ENCODE data around the gene HCFC1R1. TPM values are rescaled to one million over a fixed set of nuclear protein-coding genes. Genes with fewer than 3 reads are reported as not detected.

HCFC1R1 gene
- total and polyA plus RNA-seq, 2 experiments from 2014 or later, result 30.2 to 192 TPM

GRCh38 chr16:3036726-3037315, 13.1 kb upstream of the HCFC1R1 start, which contains the start of gene BICDL2:
Gene BICDL2, minus strand, starts transcription at chr16:3036944. Its CDS starts 1,448 bp downstream, at chr16:3035496.
- Histone ChIP-seq H3K4me3 (peak within 1 kb of the TSS; percentile 84), H3K36me3 (ENCODE audit: insufficient read depth) (no peaks in the 10 kb centered on the region), H3K79me2 (replicated peaks; ENCODE audit: insufficient read depth) (no peaks in the 10 kb centered on the region), H4K20me1 (replicated peaks; ENCODE audit: insufficient read depth) (peaks cover 11% of the 10 kb centered on the region), H3K9me2 (ENCODE audit: insufficient read depth) (no peaks in the 10 kb centered on the region), H3F3A (replicated peaks; ENCODE audit: low read depth) (peaks cover 22% of the 10 kb centered on the region; the same call in 1 of the 2 replicates), H3K4me2 (peak within 1 kb of the TSS; percentile 96), H2AFZ (no peak within 1 kb of the TSS), H3K27ac (ENCODE audit: low read depth) (no peak within 1 kb of the TSS), H3K4me1 (ENCODE audit: insufficient read depth) (peaks cover 24% of the 10 kb centered on the region; the same call in 1 of the 2 replicates), H3K27me3 (ENCODE audit: insufficient read depth) (no peaks in the 10 kb centered on the region)
- Mint-ChIP-seq H3K36me3 (ENCODE audit: low read depth) (peaks cover 22% of the 10 kb centered on the region), H3K27ac (no peak within 1 kb of the TSS; the same call in 1 of the 2 replicates), H3K4me1 (peaks cover 30% of the 10 kb centered on the region), H3K4me3 (peak within 1 kb of the TSS; percentile 81), H3K9me3 (peaks cover 4% of the 10 kb centered on the region; the same call in 2 of the 3 replicates), H3K27me3 (ENCODE audit: insufficient read depth, low read depth, poor library complexity) (peaks cover 19% of the 10 kb centered on the region)
- ATAC-seq, result peak; percentile 82
- peak; percentile 93 for DNase-seq (ENCODE audit: low spot score)
- TF ChIP-seq ETS1 (IDR thresholded peaks at IDR 0.05) (peak; percentile 43; the same call in 1 of the 2 replicates), POLR2AphosphoS5 (IDR thresholded peaks at IDR 0.05; ENCODE audit: low read depth) (peak; percentile 87), REST (IDR thresholded peaks at IDR 0.05; ENCODE audit: unreplicated experiment) (no peak)

- H3K9me3 Mint-ChIP-seq, result peaks cover 4% of the 10 kb centered on the region; the same call in 2 of the 3 replicates
- peak; percentile 49 for ATAC-seq
- H3K27ac ChIP-seq (ENCODE audit: low read depth), result no peak overlapping the region
- H3K4me2 ChIP-seq, result peak overlapping the region; percentile 96
- peaks cover 14% of the 10 kb centered on the region for H4K20me1 ChIP-seq (replicated peaks; ENCODE audit: insufficient read depth)
- peak overlapping the region; percentile 79 for H3K4me3 Mint-ChIP-seq
- H3F3A ChIP-seq (replicated peaks; ENCODE audit: low read depth), result peaks cover 22% of the 10 kb centered on the region; the same call in 1 of the 2 replicates
- no peaks in the 10 kb centered on the region for H3K36me3 ChIP-seq (ENCODE audit: insufficient read depth)
- H3K27ac Mint-ChIP-seq, result no peak overlapping the region
- H3K9me2 ChIP-seq (ENCODE audit: insufficient read depth), result no peaks in the 10 kb centered on the region
- H3K36me3 Mint-ChIP-seq (ENCODE audit: low read depth), result peaks cover 22% of the 10 kb centered on the region
- DNase-seq (ENCODE audit: low spot score), result peak; percentile 62
- peaks cover 33% of the 10 kb centered on the region for H3K4me1 Mint-ChIP-seq
- peak overlapping the region; percentile 84 for H3K4me3 ChIP-seq
- H3K27me3 ChIP-seq (ENCODE audit: insufficient read depth), result no peaks in the 10 kb centered on the region
- peaks cover 28% of the 10 kb centered on the region; the same call in 1 of the 2 replicates for H3K4me1 ChIP-seq (ENCODE audit: insufficient read depth)
- H3K27me3 Mint-ChIP-seq (ENCODE audit: insufficient read depth, low read depth, poor library complexity), result peaks cover 24% of the 10 kb centered on the region
- no peaks in the 10 kb centered on the region for H3K79me2 ChIP-seq (replicated peaks; ENCODE audit: insufficient read depth)
- no peak overlapping the region for H2AFZ ChIP-seq
- no peak for TF ChIP-seq ZNF462 (CRISPR knock-in tag; IDR thresholded peaks at IDR 0.05)
- no peak for TF ChIP-seq JUNB (IDR thresholded peaks at IDR 0.05; ENCODE audit: unreplicated experiment)
- no peak for TF ChIP-seq ZNF114 (CRISPR knock-in tag; IDR thresholded peaks at IDR 0.05)
- no peak for TF ChIP-seq STAT1 (IDR thresholded peaks at IDR 0.05; ENCODE audit: unreplicated experiment)
- TF ChIP-seq POLR2AphosphoS5 (IDR thresholded peaks at IDR 0.05; ENCODE audit: low read depth), result no peak
These were observed 12.4 kb upstream of the HCFC1R1 start for GRCh38 chr16:3035972-3036725.

Measured in GM23338 (cell line).